ENCODE measurements around the gene PIAS3.
"Not testable (repeated sequence)": the region's sequence is repeated elsewhere in the genome, so short reads cannot be mapped to it uniquely, and the experiment has no call there.

The PIAS3 gene

GRCh38 chr1:145823565-145824498, 35.0 kb downstream of the PIAS3 start, which contains the start of the genes POLR3C and RNF115:
Gene POLR3C (plus strand): TSS chr1:145824200. CDS start chr1:145825777, 1,577 bp downstream.
Gene RNF115 (minus strand): TSS chr1:145824095. CDS start chr1:145823873, 222 bp downstream.
- DNase-seq (ENCODE audit: low read depth), result no peak

GRCh38 chr1:145822779-145823331, 36.0 kb downstream of the PIAS3 start:
- DNase-seq (ENCODE audit: low read depth), result not testable (repeated sequence)

GRCh38 chr1:145818095-145818494, 40.8 kb downstream of the PIAS3 start:
- not testable (repeated sequence) for DNase-seq (ENCODE audit: low read depth)

- not testable (repeated sequence) for DNase-seq (ENCODE audit: low read depth)
Measured at GRCh38 chr1:145812977-145813810, 45.7 kb downstream of the PIAS3 start.

GRCh38 chr1:145806844-145807243, 52.0 kb downstream of the PIAS3 start:
- DNase-seq (ENCODE audit: low read depth), result no peak

- no peak for DNase-seq (ENCODE audit: low read depth)
Measured at GRCh38 chr1:145806408-145806807, 52.5 kb downstream of the PIAS3 start.

GRCh38 chr1:145805057-145805456, 53.8 kb downstream of the PIAS3 start:
- no peak for DNase-seq (ENCODE audit: low read depth)

GRCh38 chr1:145804235-145805045, 54.4 kb downstream of the PIAS3 start:
- no peak for DNase-seq (ENCODE audit: low read depth)

- no peak for DNase-seq (ENCODE audit: low read depth)
Measured at GRCh38 chr1:145799806-145800205, 59.1 kb downstream of the PIAS3 start.

Measured in non-pigmented ciliary epithelial cell (primary cell).